ENCODE measurements around the gene NAALADL2.

Gene NAALADL2

GRCh38 chr3:175274474-175275218, 415.5 kb downstream of the NAALADL2 start:
- no peaks in the 10 kb centered on the region for H3K27me3 ChIP-seq (replicated peaks)
- DNase-seq: no peak
- in situ Hi-C loops (cut with HindIII; ENCODE audit: low pct_ligation_motif_present, low sequenced_read_pairs): no loop called here
- no peak for TF ChIP-seq CTCF (IDR thresholded peaks at IDR 0.05; ENCODE audit: low read depth, low read length, missing control alignments)
- H3K4me3 ChIP-seq (ENCODE audit: low read depth, low read length): no peak overlapping the region
- H3K27ac ChIP-seq: no peak overlapping the region
- H3K36me3 ChIP-seq (replicated peaks): no peaks in the 10 kb centered on the region

GRCh38 chr3:175278680-175279079, 419.5 kb downstream of the NAALADL2 start:
- H3K4me3 ChIP-seq (ENCODE audit: low read depth, low read length): no peak overlapping the region
- in situ Hi-C loops (cut with HindIII; ENCODE audit: low pct_ligation_motif_present, low sequenced_read_pairs): no loop called here
- no peak for DNase-seq
- no peaks in the 10 kb centered on the region for H3K27me3 ChIP-seq (replicated peaks)
- no peak for TF ChIP-seq CTCF (IDR thresholded peaks at IDR 0.05; ENCODE audit: low read depth, low read length, missing control alignments)
- no peak overlapping the region for H3K27ac ChIP-seq
- H3K36me3 ChIP-seq (replicated peaks): no peaks in the 10 kb centered on the region

DNA sequence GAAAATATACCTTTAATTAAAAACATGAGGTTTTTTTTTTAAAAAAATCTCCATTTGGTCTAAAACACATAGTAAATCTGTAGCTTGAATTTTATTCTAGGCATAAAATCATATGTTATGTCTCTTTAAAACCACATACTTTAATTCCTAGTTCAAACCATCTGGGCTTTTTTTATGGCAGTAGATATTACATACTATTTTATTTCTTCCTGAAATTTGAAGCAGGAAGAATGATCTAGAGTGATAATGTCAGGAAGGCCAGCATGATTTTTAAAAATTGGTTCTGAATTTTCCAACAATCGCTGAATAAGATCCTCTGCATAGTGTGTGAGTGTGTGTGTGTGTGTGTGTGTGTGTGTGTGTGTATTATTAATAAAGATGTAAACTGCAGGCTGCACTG, 420.3 kb downstream of the NAALADL2 start:
- in situ Hi-C loops (cut with HindIII; ENCODE audit: low pct_ligation_motif_present, low sequenced_read_pairs): no loop called here
- no peaks in the 10 kb centered on the region for H3K27me3 ChIP-seq (replicated peaks)
- H3K4me3 ChIP-seq (ENCODE audit: low read depth, low read length): no peak overlapping the region
- TF ChIP-seq CTCF (IDR thresholded peaks at IDR 0.05; ENCODE audit: low read depth, low read length, missing control alignments): no peak
- no peaks in the 10 kb centered on the region for H3K36me3 ChIP-seq (replicated peaks)
- no peak overlapping the region for H3K27ac ChIP-seq
- DNase-seq: no peak

DNA sequence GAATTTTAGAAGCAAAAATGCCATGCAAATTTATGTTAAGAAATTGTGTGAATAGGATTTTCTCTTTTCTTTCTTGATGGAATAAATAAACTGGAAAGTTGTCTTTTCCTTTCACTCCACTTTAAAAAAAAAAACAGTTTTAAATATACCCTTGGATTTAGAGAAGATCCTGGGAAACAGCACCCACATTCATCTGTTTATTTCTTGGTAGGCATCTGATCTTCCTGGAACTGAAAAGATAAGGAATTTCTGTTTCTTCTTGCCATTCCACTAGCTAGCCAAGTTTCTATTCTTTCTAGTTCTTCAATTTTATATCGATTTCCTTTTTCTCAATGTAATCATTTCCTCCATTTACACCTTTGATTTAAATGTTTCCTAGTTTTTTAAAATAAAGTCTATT, 420.8 kb downstream of the NAALADL2 start:
- in situ Hi-C loops (cut with HindIII; ENCODE audit: low pct_ligation_motif_present, low sequenced_read_pairs): no loop called here
- H3K27me3 ChIP-seq (replicated peaks): no peaks in the 10 kb centered on the region
- TF ChIP-seq CTCF (IDR thresholded peaks at IDR 0.05; ENCODE audit: low read depth, low read length, missing control alignments): no peak
- no peak overlapping the region for H3K27ac ChIP-seq
- H3K36me3 ChIP-seq (replicated peaks): no peaks in the 10 kb centered on the region
- no peak for DNase-seq
- no peak overlapping the region for H3K4me3 ChIP-seq (ENCODE audit: low read depth, low read length)

DNA sequence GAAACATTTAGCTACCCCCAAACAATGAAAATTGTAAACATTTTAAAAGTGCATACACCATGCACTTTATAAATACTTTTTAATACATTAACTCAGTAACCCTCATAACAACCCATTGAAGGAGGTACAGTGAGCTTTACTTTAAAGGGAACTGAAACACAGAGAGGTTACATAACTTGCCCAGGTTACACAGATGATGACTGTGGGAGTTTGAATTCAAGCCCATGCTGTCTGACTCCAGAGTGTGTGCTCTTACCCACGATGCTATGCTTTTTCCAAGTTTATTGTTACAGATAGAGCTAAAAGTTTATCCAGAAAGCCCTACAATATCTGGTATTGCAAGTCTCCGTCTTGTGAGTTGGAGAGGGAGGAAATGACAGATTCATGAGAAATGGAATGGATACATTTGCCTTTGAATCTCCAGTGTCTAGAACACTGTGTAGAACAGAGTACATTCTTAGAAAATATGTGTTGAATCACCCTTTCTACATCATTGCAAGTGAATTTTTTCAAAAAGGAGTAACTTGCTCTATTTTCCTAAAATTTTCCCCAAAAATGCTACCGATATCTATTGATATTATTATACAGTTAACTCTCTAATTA, 428.3 kb downstream of the NAALADL2 start:
- TF ChIP-seq CTCF (IDR thresholded peaks at IDR 0.05; ENCODE audit: low read depth, low read length, missing control alignments): no peak
- peak; percentile 28 for DNase-seq
- in situ Hi-C loops (cut with HindIII; ENCODE audit: low pct_ligation_motif_present, low sequenced_read_pairs): no loop called here

More for the DNA sequence above, 428.3 kb downstream of the NAALADL2 start:
- Histone ChIP-seq H3K27me3 (replicated peaks) (no peaks in the 10 kb centered on the region), H3K4me3 (ENCODE audit: low read depth, low read length) (no peak overlapping the region), H3K27ac (peak overlapping the region; percentile 16), H3K36me3 (replicated peaks) (no peaks in the 10 kb centered on the region)
